ENCODE results near the gene PHIP. TPM values are rescaled to one million over a fixed set of nuclear protein-coding genes. Genes with fewer than 3 reads are reported as not detected.

The PHIP gene
- total and polyA plus RNA-seq, 2 donors (not counting 3 experiments of a cell fraction or from before 2014, with no cell fraction given): 3.5 to 28.4 TPM

DNA sequence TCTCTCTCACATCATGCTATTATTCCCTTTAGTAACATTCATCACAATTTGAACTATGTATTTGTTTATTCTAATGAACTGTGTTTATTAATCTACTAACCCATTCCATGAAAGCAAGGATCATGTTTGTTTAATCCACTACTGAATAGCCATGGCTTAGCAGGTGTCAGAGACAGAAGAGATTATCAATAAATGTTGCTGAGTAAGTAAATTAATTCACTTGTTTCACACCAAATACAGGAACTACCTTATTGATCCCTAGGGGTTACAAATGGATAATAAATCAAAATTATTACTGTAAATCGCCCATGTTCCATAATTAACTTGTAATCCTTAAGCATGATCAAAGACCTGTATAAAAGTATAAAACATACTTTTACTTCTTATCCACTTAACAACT, 76.6 kb downstream of the PHIP start:
- no peak overlapping the region for H3K9ac ChIP-seq (replicated peaks; ENCODE audit: extremely low read depth, insufficient read depth, low read length)
- TF ChIP-seq MYC (IDR thresholded peaks at IDR 0.05; ENCODE audit: low read depth, low read length): no peak
- TF ChIP-seq, protein P1, sequence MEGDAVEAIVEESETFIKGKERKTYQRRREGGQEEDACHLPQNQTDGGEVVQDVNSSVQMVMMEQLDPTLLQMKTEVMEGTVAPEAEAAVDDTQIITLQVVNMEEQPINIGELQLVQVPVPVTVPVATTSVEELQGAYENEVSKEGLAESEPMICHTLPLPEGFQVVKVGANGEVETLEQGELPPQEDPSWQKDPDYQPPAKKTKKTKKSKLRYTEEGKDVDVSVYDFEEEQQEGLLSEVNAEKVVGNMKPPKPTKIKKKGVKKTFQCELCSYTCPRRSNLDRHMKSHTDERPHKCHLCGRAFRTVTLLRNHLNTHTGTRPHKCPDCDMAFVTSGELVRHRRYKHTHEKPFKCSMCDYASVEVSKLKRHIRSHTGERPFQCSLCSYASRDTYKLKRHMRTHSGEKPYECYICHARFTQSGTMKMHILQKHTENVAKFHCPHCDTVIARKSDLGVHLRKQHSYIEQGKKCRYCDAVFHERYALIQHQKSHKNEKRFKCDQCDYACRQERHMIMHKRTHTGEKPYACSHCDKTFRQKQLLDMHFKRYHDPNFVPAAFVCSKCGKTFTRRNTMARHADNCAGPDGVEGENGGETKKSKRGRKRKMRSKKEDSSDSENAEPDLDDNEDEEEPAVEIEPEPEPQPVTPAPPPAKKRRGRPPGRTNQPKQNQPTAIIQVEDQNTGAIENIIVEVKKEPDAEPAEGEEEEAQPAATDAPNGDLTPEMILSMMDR (IDR thresholded peaks at IDR 0.05; ENCODE audit: extremely low read depth in 1 of 2, insufficient read depth in 1 of 2, low read depth in 1 of 2, low read length in 2 of 2): no peak
- no peak for TF ChIP-seq EZH2 (IDR thresholded peaks at IDR 0.05; ENCODE audit: borderline replicate concordance, low read depth, low read length, severe bottlenecking)
- TF ChIP-seq POLR2AphosphoS5 (IDR thresholded peaks at IDR 0.05; ENCODE audit: insufficient read depth, low read depth, low read length): no peak
- TF ChIP-seq FOS (IDR thresholded peaks at IDR 0.05; ENCODE audit: borderline replicate concordance, insufficient read depth, low read length): no peak
- no peak for TF ChIP-seq GATA2 (IDR thresholded peaks at IDR 0.05; ENCODE audit: insufficient read depth, insufficient read length, low read depth, low read length)
- no peak for TF ChIP-seq POLR2A (IDR thresholded peaks at IDR 0.05; ENCODE audit: low read depth, low read length)
- TF ChIP-seq JUN (IDR thresholded peaks at IDR 0.05; ENCODE audit: borderline replicate concordance, insufficient read depth, insufficient read length, low read depth): no peak
- TF ChIP-seq, protein P2, sequence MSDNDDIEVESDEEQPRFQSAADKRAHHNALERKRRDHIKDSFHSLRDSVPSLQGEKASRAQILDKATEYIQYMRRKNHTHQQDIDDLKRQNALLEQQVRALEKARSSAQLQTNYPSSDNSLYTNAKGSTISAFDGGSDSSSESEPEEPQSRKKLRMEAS (IDR thresholded peaks at IDR 0.05; ENCODE audit: insufficient read depth, insufficient read length): no peak
- no peak overlapping the region for H2AFZ ChIP-seq (ENCODE audit: low read depth, low read length)
- H3K36me3 ChIP-seq (ENCODE audit: control insufficient read depth in 2 of 2, extremely low read depth in 1 of 2, insufficient read depth in 2 of 2, low read length in 2 of 2): peaks cover 4 to 22% of the 10 kb centered on the region in 2 experiments
- H3K9me3 ChIP-seq (replicated peaks; ENCODE audit: control insufficient read depth, insufficient read depth, low read length): no peaks in the 10 kb centered on the region
- H3K4me1 ChIP-seq (ENCODE audit: control insufficient read depth, extremely low read depth, insufficient read depth, low read length): peaks cover 19% of the 10 kb centered on the region
- H3K27ac ChIP-seq (ENCODE audit: insufficient read depth, low read depth, low read length): no peak overlapping the region
- H3K4me3 ChIP-seq (replicated peaks in 1 of 3; ENCODE audit: insufficient read depth in 1 of 3, low read depth in 1 of 3, low read length in 3 of 3): no peak overlapping the region
- no peak overlapping the region for H3K4me2 ChIP-seq (ENCODE audit: insufficient read depth, low read length)
- FAIRE-seq (no peak), DNase-seq (ENCODE audit: low read depth, low spot score) (no peak)
- no peaks in the 10 kb centered on the region for H3K79me2 ChIP-seq (ENCODE audit: control insufficient read depth, insufficient read depth, low read length)
- H3K9me1 ChIP-seq (replicated peaks; ENCODE audit: control insufficient read depth, extremely low read depth, insufficient read depth, low read length): no peaks in the 10 kb centered on the region
- ChIA-PET CTCF (no interaction called here), POLR2A (no interaction called here)
- H3K27me3 ChIP-seq (ENCODE audit: control insufficient read depth in 2 of 2, insufficient read depth in 2 of 2, low read length in 2 of 2): no peaks in the 10 kb centered on the region
- no TSS peak for BruUV-seq (replicated peaks)
- intact Hi-C loops (cut with micrococcal nuclease) (no loop called here), dilution Hi-C loops (cut with MboI; ENCODE audit: extremely low pct_ligation_motif_present, low sequenced_read_pairs) (no loop called here)
- no peaks in the 10 kb centered on the region for H4K20me1 ChIP-seq (replicated peaks; ENCODE audit: control insufficient read depth, extremely low read depth, insufficient read depth, low read length)

All from endothelial cell of umbilical vein (primary cell).